ENCODE measurements around the gene RLF.

RLF gene

DNA sequence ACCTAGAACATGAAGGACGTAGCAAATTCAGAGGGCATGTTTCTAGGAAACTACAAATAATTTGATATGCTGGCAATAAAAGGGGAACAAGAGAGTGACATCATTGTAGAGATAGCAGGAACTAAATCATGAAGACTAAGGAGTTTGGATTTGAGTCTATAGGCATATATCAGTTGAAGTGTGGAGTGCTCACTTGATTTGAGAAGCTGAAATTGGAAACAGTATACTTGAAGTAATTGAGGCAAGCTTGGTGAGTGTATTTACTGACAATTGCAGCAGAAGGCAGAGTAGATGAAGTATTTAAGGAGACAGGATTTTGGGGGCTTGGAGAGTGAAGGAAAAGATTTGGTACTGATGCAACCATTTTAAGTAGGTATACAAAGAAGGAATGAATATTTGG, 80.2 kb downstream of the RLF start:
- no peak for DNase-seq

DNA sequence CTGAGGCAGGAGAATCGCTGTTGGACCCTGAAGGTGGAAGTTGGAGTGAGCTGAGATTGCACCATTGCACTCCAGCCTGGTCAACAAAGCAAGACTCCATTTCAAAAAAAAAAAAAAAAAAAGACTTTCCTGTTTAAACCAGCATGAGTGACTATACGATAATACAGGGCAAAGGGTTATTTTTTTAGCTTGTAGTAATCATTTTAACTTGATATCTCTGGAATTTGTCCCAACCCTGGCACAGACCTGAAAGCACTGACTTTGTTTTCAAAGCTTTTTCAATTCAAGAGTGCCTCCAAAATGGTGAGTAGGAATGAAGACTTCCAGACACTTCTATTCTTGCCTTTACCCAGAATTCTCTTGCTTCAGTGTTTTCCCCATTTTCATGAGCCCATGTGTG, 82.2 kb downstream of the RLF start:
- DNase-seq, result no peak

DNA sequence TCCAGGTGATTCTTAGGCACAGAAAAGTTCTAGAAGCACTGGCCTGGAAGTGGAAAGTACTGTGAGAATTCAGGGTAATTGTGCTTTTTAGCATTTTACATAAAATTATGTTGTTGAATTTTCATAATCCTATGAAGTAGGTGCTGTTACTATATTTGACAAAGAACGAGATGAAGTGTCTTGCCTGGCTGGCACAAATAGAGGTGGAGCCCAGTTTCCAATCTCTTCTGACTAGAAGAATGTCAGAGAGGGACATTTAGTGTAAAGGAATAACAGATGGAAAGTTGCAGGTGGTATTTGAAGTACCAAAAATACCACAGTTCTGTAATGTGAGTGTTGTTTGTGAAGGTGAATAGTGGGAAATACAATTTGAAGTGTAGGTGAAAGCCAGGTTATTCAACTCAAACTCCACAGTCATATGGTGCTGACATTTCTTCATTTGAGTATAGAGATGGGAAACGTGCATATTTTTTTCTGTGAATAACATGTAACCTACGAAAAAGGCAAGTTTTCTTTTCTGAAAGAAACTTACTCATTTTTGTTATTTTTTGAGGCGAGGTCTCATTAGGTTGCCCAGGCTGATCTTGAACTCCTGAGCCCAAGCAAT, 83.1 kb downstream of the RLF start:
- no peak for DNase-seq

DNA sequence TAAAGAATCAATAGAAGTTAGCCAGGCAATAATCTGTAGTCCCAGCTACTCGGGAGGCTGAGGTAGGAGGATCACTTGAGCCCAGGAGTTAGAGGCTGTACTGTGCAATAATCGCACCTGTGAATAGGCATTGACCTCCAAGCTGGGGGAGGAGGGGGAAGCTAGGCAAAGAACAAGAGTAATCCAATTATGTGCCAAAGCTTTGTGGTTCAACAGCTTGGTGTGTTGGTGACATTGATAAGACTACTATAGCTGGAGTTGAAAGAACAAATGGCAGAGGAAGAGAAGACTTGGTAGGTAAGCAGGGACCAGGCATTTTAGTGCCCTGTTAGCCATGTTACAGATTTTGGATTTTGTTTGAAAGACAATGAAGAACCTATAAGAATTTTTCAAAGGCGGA, 84.5 kb downstream of the RLF start:
- no peak for DNase-seq

DNA sequence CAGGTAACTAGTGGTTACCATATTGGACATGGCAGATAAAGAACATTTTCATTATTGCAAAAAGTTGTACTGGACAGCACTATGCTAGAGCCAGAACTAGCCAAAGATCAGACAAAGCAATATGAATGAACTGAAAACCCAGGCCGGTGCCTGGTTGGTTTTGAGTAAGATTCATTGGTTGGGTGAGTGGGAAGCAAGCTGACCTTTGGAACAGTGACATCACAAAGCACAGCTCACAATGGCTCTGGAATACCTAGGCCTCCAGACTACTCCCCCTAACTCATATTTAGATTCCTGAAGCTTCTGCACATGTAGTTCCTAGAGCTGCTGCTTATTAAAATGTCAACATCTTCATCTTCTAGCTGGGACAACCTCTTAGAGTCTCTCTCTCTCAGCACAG, 86.5 kb downstream of the RLF start, which contains the start of gene TMCO2:
TMCO2 (plus strand) TSS at position 283 of the 400 bp plus-strand sequence; CDS start at position 340, 57 bp downstream.
- no peak for DNase-seq

DNA sequence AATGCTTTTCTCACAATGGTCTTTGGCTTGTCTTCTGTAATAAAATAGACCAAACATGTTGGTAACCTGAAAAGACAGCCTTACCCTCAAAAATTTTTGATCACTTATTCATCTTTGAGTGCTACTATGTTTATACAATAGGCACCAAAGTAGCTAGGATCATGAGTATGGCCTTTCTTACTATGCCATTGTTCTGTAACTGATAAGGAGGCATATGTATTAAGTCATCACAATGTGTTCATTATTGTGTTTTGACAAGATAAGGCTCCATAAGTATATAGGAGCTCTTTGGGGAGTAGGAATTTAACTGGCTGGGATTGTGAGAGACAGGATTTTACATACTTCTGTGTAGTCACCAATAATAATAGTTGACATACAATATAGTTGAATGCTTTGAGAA, 87.2 kb downstream of the RLF start:
- no peak for DNase-seq

DNA sequence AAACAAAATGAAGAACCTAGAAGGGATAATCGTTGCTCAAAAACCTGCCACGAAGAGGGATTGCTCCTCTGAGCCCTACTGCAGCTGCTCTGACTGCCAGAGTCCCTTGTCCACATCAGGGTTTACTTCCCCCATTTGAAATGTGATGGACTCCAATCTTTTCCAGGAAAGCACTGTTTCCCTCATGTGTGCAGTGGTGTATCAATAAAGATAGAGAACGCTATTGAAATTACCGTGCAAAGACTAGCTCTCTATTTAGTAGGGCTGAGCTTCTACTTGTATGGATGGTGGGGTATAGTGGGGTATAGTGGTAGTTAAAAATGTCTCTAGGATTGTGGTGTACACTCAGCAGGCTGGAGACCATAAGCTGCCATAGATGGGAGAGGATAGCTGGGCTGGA, 90.3 kb downstream of the RLF start:
- DNase-seq, result no peak

DNA sequence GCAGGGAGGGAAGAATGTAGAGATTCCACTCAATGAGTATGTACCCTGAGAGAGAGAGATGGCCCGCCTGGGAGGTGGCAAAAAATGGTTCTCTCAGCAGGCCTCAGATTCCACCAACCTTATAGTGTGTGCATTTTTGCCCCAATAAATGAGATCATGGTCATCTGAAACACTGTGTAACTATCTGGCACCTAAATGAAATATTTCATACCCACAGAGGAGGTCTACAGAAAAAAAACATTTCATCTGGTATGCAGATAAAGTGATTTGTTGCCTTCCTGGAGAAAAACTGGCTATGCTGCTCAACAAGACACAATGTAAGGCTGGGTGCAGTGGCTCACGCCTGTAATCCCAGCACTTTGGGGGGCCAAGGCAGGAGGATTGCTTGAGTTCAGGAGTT, 91.4 kb downstream of the RLF start:
- DNase-seq, result no peak

DNA sequence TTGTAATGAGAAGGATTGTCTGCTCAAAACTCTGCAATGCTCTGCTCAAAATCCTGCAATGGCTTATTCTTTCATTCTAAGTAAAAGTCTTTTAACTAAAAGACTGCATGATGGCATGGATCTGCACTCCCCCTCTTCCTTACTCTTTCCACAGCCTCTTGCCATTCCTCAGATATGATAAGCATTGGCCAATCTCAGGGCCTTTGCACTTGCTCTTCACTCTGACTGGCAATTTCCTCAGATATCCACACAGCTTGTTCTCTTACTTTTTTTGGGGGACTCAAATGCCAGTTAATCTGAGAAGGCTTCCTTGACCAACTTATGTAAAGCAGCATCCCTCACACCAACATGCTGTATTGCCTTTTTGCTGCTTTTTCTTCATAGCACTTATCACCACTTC, 94.0 kb downstream of the RLF start:
- DNase-seq, result no peak

DNA sequence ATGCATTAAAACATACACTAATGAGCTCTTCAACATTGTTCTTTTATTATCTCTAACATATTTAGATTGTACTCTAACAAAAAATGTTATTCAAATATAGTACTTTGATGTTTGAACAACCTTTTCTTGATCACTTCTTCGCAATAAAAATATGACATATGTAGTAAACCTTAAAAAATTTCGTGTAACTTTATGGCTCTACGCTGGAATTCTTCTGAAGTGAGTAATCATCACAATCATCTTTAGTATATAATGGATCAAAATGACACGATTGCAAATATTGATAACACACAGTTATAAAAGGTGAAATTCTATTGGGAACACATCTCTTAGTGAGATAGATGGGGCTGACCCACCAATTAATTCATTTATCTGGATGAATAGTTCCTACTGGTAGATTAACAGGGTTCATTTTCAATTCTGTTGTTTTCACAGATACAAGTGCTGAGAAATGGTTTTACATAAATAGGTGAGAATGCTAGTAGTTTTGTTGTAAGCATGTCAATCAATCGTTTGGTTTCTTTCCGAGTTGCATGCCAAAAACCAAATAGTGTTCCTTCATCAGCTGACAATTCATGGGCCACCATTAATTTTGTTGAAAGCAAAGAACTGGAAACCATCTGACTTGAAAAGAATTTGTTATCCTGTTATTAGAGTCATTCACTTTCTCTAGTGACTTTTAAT, 95.4 kb downstream of the RLF start:
- DNase-seq, result no peak

DNA sequence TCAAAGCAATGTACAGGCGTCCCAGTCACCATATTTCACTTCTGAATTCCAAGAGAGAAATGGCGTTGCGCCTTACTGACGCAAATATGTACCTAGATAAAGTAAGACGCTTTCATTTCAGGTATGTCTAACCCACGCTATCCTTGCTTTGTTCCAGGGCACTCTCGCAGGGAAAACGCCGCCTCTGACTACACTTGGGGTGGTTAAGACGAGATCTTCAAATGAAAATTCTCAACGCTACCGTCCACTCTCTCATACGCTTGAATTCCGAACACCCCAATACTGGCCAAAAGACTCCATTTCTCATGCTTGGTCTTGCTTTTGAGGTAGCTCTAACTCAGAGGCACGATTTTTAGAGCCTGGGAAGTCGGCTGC, 96.1 kb downstream of the RLF start:
- DNase-seq, result no peak

DNA sequence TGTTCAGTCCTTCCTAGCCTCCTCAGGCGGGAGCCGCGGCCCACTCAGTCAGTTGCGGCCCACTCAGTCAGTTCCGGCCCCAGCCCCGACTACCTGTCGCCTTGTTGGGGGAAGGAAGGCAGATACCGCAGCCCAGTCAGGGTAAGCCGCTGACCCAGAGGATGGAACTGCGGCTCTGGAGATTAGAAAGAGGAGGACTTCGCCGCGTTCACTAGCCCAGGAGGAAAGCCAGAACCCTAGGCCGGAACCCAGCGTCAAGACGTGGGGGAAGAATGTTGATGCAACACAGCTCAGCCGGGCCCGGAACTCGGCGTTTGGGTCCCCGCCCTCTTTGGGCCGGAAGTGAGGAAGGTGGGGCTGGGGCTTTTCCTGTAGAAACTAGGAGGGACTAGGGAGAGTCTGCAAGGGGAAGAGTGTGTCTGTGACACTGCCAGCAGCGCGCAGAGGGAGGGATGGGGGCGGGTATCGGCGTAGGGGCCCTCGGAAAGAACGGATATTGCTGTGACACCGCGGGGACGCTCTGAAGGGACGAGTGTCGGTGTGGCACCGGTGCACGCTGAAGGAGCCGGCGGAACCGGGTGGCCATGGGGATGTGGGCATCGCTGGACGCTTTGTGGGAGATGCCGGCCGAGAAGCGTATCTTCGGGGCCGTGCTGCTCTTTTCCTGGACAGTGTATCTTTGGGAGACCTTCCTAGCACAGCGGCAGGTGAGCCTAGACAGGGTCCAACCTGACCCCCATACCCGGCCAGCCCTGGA, 96.7 kb downstream of the RLF start, which contains the start of gene ZMPSTE24:
ZMPSTE24 (plus strand) TSS at position 549 of the 757 bp plus-strand sequence; CDS start at position 585, 36 bp downstream.
- peak; percentile 95 for DNase-seq

DNA sequence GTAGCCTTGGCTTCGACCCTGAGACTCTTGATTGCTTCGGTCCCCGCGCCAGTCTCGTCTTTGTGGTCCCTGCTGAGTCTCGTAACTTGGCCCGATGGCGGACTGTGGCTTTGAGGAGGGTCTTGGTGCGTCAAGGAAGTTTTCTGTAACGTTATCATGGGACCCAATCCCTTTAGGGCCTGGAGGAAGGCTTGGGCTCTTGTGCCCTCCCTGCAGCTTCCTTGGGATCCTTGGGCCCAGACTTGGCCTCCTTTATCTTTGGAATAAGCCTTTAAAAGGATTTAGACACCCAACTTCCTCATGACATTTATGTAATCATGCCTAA, 97.2 kb downstream of the RLF start:
- DNase-seq, result no peak

DNA sequence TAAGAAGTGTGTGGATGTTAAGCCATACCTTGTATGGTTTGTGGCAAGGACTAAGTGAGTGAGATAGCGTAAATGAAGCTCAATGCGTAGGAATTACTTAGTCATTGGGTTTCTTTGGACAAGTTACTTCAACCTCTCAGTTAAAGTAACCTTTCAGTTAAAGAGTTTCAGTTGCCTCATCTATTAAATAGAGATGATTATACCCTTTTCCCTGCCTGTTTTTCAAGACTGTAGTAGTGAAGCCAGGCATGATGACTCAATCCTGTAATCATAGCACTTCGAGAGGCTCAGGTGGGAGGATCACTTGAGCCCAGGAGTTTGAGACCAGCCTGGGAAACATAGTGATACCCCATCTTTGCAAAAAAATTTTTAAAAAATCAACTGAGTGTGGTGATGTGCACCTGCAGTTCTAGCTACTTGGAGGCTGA, 103.2 kb downstream of the RLF start:
- no peak for DNase-seq

DNA sequence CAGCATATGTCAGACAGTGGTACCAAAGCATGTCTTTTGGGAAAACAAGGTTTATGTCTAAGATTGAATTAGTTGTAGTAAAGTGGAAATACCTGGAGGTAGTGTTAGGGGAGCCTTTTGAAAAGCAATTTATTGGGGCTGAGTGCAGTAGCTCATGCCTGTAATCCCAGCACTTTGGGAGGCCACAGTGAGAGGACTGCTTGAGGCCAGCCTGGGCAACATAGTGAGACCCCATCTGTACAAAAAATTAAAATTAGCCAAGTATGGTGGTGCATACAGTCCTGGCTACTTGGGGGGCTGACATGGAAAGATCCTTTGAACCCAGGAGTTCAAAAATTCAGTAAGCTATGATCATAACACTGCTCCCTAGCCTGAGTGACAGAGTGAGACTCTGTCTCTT, 104.1 kb downstream of the RLF start:
- no peak for DNase-seq

DNA sequence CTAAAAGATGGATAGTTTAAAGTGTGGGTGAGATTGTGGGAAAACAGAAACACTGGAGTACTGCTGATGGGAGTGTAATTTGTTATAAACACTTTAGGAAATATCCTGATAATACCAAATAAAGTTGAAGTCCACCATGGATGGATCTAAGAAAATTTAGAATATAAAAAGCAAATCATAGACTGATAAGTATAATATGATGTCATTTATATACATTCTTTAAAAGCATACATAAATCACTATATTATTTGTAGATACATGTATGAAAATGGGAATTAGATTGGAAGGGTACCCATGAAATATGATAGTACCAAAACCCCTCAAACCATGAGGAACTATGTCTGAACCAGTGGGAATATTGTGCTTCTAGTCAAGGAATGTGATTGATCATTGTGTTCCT, 104.7 kb downstream of the RLF start:
- DNase-seq, result no peak

DNA sequence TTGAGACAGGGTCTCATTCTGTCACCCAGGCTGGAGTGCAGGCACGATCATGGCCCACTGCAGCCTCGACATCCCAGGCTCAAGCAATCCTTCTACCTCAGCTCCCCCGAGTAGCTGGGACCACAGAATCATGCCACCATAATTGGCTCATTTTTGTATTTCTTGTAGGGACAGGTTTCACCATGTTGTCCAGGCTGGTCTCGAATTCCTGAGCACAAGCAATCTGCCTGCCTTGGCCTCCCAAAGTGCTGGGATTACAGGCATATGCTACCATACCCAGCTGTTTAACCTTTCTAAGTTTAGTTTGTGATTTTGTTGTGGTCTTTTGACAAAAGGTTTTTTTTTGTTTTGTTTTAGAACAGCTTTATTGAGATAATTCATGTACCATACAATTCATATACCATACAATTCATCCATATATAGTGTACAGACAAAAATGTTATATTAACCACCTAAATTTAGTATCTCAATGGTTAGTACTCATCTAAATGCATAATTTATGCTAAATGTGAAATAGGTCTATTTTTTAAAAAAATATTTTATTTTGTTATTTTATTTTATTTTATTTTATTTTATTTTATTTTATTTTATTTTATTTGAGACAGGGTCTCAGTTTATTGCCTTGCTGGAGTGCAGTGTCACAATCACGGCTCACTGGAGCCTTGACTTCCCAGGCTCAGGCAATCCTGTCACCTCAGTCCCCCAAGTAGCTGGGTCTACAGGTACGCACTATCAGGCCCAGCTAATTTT, 105.8 kb downstream of the RLF start:
- DNase-seq, result no peak

DNA sequence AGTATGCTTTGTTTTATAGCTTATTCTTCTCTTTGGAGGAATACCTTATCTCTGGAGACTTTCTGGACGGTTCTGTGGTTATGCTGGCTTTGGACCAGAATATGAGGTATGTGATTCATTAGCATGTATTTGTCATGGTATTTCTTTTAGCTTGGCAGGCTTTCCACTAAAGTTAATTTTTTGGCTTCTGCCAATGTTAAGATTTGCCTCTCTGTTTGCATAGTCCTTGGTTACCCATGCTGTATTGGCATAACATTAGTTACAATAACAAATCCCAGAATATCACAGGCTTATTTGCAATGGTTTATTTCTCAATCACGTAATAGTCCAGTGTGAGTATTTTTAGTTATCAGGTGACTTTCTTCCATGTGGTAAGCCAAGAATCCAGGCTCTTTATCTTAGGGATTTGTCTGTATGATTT, 106.6 kb downstream of the RLF start:
- no peak for DNase-seq

DNA sequence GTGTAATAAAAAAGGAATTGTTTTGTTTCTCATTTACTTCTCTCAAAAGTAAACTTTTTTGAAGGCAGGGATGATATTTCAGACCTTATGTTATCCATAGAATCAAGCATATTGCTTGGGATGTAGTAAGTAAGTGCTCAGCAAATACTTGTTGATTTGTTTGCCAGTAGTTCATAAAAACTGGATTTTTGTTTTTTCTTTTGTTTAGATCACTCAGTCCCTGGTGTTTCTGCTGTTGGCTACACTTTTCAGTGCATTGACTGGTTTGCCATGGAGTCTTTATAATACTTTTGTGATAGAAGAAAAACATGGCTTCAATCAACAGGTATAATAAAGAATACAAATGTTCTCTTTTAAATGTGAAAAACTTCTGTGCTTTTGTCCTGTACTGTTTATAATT, 107.0 kb downstream of the RLF start:
- DNase-seq, result no peak

DNA sequence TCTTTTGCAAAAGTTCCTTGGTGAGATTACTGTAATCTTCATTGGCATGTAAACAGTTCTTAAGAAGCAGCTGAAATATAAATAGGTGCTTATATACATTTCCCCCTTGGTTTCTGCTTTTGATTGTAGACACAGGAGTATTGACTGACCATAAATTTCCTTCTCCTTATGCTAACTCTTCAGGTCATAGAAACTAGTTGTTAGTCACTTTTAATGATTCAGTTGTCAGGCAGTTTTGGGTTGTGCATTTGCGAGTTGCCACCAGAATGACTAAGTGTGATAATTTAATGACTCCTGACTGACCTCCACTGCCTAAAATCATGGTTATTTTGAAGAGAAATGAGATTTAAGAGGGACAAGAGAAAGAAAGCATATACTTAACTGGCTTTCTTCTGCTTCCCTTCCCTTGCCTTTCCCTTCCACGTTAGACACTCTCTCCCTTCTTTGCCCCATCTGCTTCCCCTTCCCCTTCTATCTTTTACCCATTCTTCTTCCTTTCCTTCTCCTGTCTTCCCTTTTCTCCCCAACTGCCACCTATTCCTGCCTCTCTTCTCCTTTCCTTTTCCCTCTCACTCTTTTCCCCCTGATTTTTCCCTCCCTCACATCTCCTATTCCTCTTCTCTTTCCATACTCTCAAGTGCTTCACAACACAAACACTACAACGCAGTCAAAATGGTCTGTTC, 109.1 kb downstream of the RLF start:
- no peak for DNase-seq

DNA sequence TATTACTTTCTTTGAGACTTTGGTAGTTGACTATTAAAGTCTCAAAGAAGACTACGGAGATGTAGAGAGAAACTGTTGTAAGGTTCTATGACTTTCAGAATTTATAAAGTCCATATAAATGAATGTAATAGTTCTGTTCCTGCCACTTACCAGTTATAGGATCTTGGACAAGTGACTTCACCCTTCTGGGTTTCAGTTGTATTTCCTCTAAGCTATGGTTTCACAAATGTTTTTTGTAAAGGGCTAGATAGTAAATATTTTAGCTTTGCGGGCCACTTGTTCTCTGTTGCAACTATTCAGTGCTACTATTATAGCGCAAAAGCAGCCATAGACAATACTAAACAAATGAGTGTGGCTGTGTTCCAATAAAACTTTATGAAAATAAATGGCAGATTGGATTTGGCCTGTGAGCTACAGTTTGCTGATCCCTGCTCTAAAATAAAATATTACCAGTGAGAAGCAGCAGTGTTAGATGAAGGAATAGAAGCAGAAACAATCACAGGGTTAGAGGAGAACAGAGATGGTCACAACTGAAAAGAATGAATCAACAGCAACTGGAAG, 111.5 kb downstream of the RLF start:
- no peak for DNase-seq

DNA sequence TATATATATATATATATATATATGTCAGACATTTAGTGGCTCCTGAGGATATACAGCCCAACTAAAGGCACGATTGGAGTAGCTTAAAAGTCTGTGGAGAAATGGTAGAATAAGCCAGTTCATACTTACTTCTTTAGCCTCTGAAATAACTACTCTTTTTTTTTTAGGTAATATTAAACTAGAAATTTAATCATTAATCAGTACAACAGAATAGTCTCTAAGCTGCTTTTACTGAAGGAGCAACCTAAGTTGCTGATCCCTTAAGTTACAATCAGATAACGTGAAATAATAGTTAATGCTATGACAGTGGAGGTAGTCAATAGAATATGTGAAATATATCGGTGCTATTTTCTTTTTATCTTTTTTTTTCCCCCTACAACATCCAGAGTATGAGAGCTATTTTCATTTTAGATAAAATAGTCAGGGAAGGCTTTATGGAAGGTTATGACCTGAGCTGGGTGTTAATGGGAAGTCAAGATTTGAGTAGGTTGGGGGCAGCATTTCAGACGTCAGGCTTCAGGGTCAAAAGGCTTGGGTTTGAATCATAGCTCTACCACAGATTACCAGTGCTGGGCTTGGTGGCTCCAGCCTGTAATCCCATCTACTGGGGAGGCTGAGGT, 112.5 kb downstream of the RLF start:
- no peak for DNase-seq
